Astrocyte (in vitro differentiated cells and primary cell): ENCODE results near the gene G3BP1. TPM values are rescaled to one million over a fixed set of nuclear protein-coding genes. Genes with fewer than 3 reads are reported as not detected.
"Not testable (repeated sequence)": the region's sequence is repeated elsewhere in the genome, so short reads cannot be mapped to it uniquely, and the experiment has no call there.

Experiments
- DNase-seq: peaks from one replicate; pipeline ENCODE4 v3.0.0-alpha.2; 2010; ENCODE audit warnings: low read depth
- FAIRE-seq: peaks from 2 replicates; lab custom pipeline; 2011; peaks lifted over from hg19 to GRCh38; lab: Jason Lieb, UNC
- H2AFZ ChIP-seq: 2 replicates; pipeline ENCODE4 v1.6.0; 2012; ENCODE audit warnings: low read depth, low read length, inconsistent platforms
- H3K27ac ChIP-seq: 2 replicates; pipeline ENCODE4 v1.5.1; 2011; ENCODE audit warnings: low read depth, low read length, inconsistent platforms
- H3K27me3 ChIP-seq: 2 replicates; pipeline ENCODE4 v1.6.0; 2011; ENCODE audit warnings: low read length, inconsistent platforms; ENCODE audit not compliant: insufficient read depth
- H3K36me3 ChIP-seq: 2 replicates; pipeline ENCODE4 v1.5.1; 2011; ENCODE audit warnings: low read length, inconsistent platforms; ENCODE audit not compliant: insufficient read depth
- H3K4me1 ChIP-seq: 2 replicates; pipeline ENCODE4 v1.5.1; 2011; ENCODE audit warnings: low read length, inconsistent platforms; ENCODE audit not compliant: insufficient read depth
- H3K4me2 ChIP-seq: 2 replicates; pipeline ENCODE4 v1.6.0; 2012; ENCODE audit warnings: low read length, inconsistent platforms
- H3K4me3 ChIP-seq: 2 replicates; pipeline ENCODE4 v1.5.1; 2011; ENCODE audit warnings: low read depth, mild to moderate bottlenecking, low read length, inconsistent platforms; ENCODE audit not compliant: insufficient read depth
- H3K79me2 ChIP-seq: 2 replicates; pipeline ENCODE4 v1.6.0; 2012; ENCODE audit warnings: mild to moderate bottlenecking, low read length, inconsistent platforms; ENCODE audit not compliant: insufficient read depth
- H3K9ac ChIP-seq: 2 replicates; pipeline ENCODE4 v1.6.0; 2012; ENCODE audit warnings: mild to moderate bottlenecking, low read length, inconsistent platforms
- H3K9me3 ChIP-seq: 2 replicates; pipeline ENCODE4 v1.5.1; 2012; ENCODE audit warnings: low read depth, mild to moderate bottlenecking, low read length, inconsistent platforms; ENCODE audit not compliant: insufficient read depth
- H4K20me1 ChIP-seq: 2 replicates; pipeline ENCODE4 v1.6.0; 2012; ENCODE audit warnings: low read length, inconsistent platforms; ENCODE audit not compliant: insufficient read depth
- H3K27ac Mint-ChIP-seq: one replicate; pipeline ENCODE4 v1.8.0; 2021; ENCODE audit warnings: mild to moderate bottlenecking, mixed read lengths; ENCODE audit not compliant: unreplicated experiment
- H3K27me3 Mint-ChIP-seq: one replicate; pipeline ENCODE4 v1.8.0; 2021; ENCODE audit warnings: low read depth, mixed read lengths; ENCODE audit not compliant: unreplicated experiment
- H3K36me3 Mint-ChIP-seq: one replicate; pipeline ENCODE4 v1.8.0; 2021; ENCODE audit warnings: low read depth, mixed read lengths; ENCODE audit not compliant: unreplicated experiment
- H3K4me1 Mint-ChIP-seq: one replicate; pipeline ENCODE4 v1.8.0; 2021; ENCODE audit warnings: low read depth, mixed read lengths; ENCODE audit not compliant: unreplicated experiment
- H3K4me3 Mint-ChIP-seq: one replicate; pipeline ENCODE4 v1.8.0; 2021; ENCODE audit warnings: mild to moderate bottlenecking, moderate library complexity, mixed read lengths; ENCODE audit not compliant: unreplicated experiment
- H3K9me3 Mint-ChIP-seq: one replicate; pipeline ENCODE4 v1.8.0; 2021; ENCODE audit warnings: mild to moderate bottlenecking, mixed read lengths; ENCODE audit not compliant: unreplicated experiment
- CTCF ChIP-seq: IDR thresholded peaks from 2 replicates; pipeline ENCODE4 v1.5.1; 2011; ENCODE audit warnings: low read depth, mild to moderate bottlenecking, inconsistent platforms, low read length, moderate library complexity; ENCODE audit not compliant: insufficient read depth
- EZH2 ChIP-seq: IDR thresholded peaks from 2 replicates; pipeline ENCODE4 v1.6.1; 2012; ENCODE audit warnings: mild to moderate bottlenecking, low read length, inconsistent platforms; ENCODE audit not compliant: insufficient read depth
- total RNA-seq: library from RNA; stranded (reverse); gene quantifications from 2 replicates; pipeline ENCODE4 v1.2.1, GENCODE V29; 2021

G3BP1 gene
- total RNA-seq, 1 donor from 2014 or later: 246 TPM

- peaks cover 3% of the 10 kb centered on the region for H3K36me3 Mint-ChIP-seq
- H3K27ac Mint-ChIP-seq: no peak overlapping the region
- H3K27me3 Mint-ChIP-seq: no peaks in the 10 kb centered on the region
- DNase-seq (no peak), FAIRE-seq (no peak)
- no peak overlapping the region for H3K4me2 ChIP-seq
- no peak overlapping the region for H3K27ac ChIP-seq
- H3K4me3 ChIP-seq: no peak overlapping the region
- H3K9me3 Mint-ChIP-seq: no peaks in the 10 kb centered on the region
- H3K36me3 ChIP-seq: peaks cover 8% of the 10 kb centered on the region
- H3K27me3 ChIP-seq: no peaks in the 10 kb centered on the region
- TF ChIP-seq CTCF (no peak), EZH2 (no peak)
- H2AFZ ChIP-seq: no peak overlapping the region
- peaks cover 39% of the 10 kb centered on the region for H3K4me1 Mint-ChIP-seq
- no peaks in the 10 kb centered on the region for H3K4me1 ChIP-seq
- no peak overlapping the region for H3K9ac ChIP-seq
- peaks cover 100% of the 10 kb centered on the region for H3K79me2 ChIP-seq
- no peaks in the 10 kb centered on the region for H3K9me3 ChIP-seq
- H4K20me1 ChIP-seq: peaks cover 98% of the 10 kb centered on the region
- peak overlapping the region; percentile 27 for H3K4me3 Mint-ChIP-seq
These were observed 8.6 kb downstream of the G3BP1 start for GRCh38 chr5:151780348-151780747.

- H3K79me2 ChIP-seq: peaks cover 100% of the 10 kb centered on the region
- no peaks in the 10 kb centered on the region for H3K4me1 ChIP-seq
- H3K9ac ChIP-seq: no peak overlapping the region
- Mint-ChIP-seq H3K4me3 (no peak overlapping the region), H3K4me1 (peaks cover 39% of the 10 kb centered on the region), H3K27ac (no peak overlapping the region), H3K9me3 (no peaks in the 10 kb centered on the region), H3K27me3 (no peaks in the 10 kb centered on the region), H3K36me3 (peaks cover 3% of the 10 kb centered on the region)
- TF ChIP-seq CTCF (no peak), EZH2 (no peak)
- no peak for FAIRE-seq
- H3K36me3 ChIP-seq: peaks cover 8% of the 10 kb centered on the region
- peaks cover 98% of the 10 kb centered on the region for H4K20me1 ChIP-seq
- H3K27ac ChIP-seq: no peak overlapping the region
- no peaks in the 10 kb centered on the region for H3K9me3 ChIP-seq
- H2AFZ ChIP-seq: no peak overlapping the region
- no peak for DNase-seq
- no peak overlapping the region for H3K4me3 ChIP-seq
- no peak overlapping the region for H3K4me2 ChIP-seq
- no peaks in the 10 kb centered on the region for H3K27me3 ChIP-seq
These were observed 9.4 kb downstream of the G3BP1 start for GRCh38 chr5:151781201-151781600.

GRCh38 chr5:151783664-151784063, 11.9 kb downstream of the G3BP1 start:
- not testable (repeated sequence) for H3K4me3 Mint-ChIP-seq
- peaks cover 33% of the 10 kb centered on the region for H3K4me1 Mint-ChIP-seq

More at GRCh38 chr5:151783664-151784063, 11.9 kb downstream of the G3BP1 start:
- FAIRE-seq, DNase-seq, H3K9me3 ChIP-seq, H3K9me3 Mint-ChIP-seq, H3K27ac ChIP-seq, H2AFZ ChIP-seq, H3K27ac Mint-ChIP-seq, H3K36me3 Mint-ChIP-seq, H3K4me1 ChIP-seq, H3K27me3 Mint-ChIP-seq, H3K9ac ChIP-seq, H3K27me3 ChIP-seq, H3K4me3 ChIP-seq, H3K4me2 ChIP-seq: not testable (repeated sequence)
- peaks cover 10% of the 10 kb centered on the region for H3K36me3 ChIP-seq
- H4K20me1 ChIP-seq: peaks cover 97% of the 10 kb centered on the region
- H3K79me2 ChIP-seq: peaks cover 100% of the 10 kb centered on the region
